IMR-90 (cell line): Measurements from ENCODE around the gene STX1B. TPM values are rescaled to one million over a fixed set of nuclear protein-coding genes. Genes with fewer than 3 reads are reported as not detected.

Experiments used
- ATAC-seq: fragments of 200-7000 bp; cut with Tn5 transposase; 2 replicates; pipeline ENCODE4 v1.9.1; 2020; ENCODE audit warnings: low read depth, mild to moderate bottlenecking, moderate library complexity
- BruUV-seq: library from RNA; stranded (reverse); fragments of 400-500 nt; replicated peaks from 2 replicates; lab custom pipeline; 2021; lab: Mats Ljungman, UMichigan
- CTCF ChIA-PET: fragments of 300-600 bp; formaldehyde crosslinking; extraction: SDS; loops from one replicate; lab custom pipeline; 2021; ENCODE audit warnings: antibody characterized with exemption; lab: Yijun Ruan, JAX
- POLR2A ChIA-PET: fragments of 300-600 bp; sonication (Branson Sonifier 250); formaldehyde crosslinking; loops from one replicate; lab custom pipeline; 2022; ENCODE audit warnings: antibody characterized with exemption; ENCODE audit not compliant: unreplicated experiment; lab: Charles Lee
- DNase-seq: peaks from one replicate; pipeline ENCODE4 v3.0.0; 2013
- H2AFZ ChIP-seq: replicated peaks from 2 replicates; pipeline ENCODE3; 2013; ENCODE audit warnings: low read length, mild to moderate bottlenecking; ENCODE audit not compliant: poor library complexity
- H2AK5ac ChIP-seq: 2 replicates; pipeline ENCODE4 v1.6.1; 2013; ENCODE audit warnings: low read depth, low read length, inconsistent platforms
- H2AK9ac ChIP-seq: replicated peaks from 2 replicates; pipeline ENCODE3; 2013; ENCODE audit warnings: mild to moderate bottlenecking, low read depth, low read length, moderate library complexity; ENCODE audit not compliant: poor library complexity
- H2BK120ac ChIP-seq: 2 replicates; pipeline ENCODE4 v1.6.1; 2013; ENCODE audit warnings: low read depth, low read length, inconsistent platforms
- H2BK15ac ChIP-seq: 3 replicates; pipeline ENCODE4 v1.6.1; 2013; ENCODE audit warnings: low read depth, low read length, inconsistent platforms
- H2BK20ac ChIP-seq: 2 replicates; pipeline ENCODE4 v1.6.1; 2013; ENCODE audit warnings: low read depth, mild to moderate bottlenecking, inconsistent platforms, low read length, moderate library complexity
- H2BK5ac ChIP-seq: 2 replicates; pipeline ENCODE4 v1.6.1; 2013; ENCODE audit warnings: mild to moderate bottlenecking, low read depth, low read length, inconsistent platforms; ENCODE audit not compliant: poor library complexity, severe bottlenecking
- H3K14ac ChIP-seq: replicated peaks from 2 replicates; pipeline ENCODE4 v1.6.1; 2013; ENCODE audit warnings: low read depth, low read length, inconsistent platforms
- H3K18ac ChIP-seq: 2 replicates; pipeline ENCODE4 v1.6.1; 2013; ENCODE audit warnings: low read depth, low read length, control low read depth
- H3K23ac ChIP-seq: 2 replicates; pipeline ENCODE4 v1.6.1; 2013; ENCODE audit warnings: low read depth, low read length, inconsistent platforms
- H3K27ac ChIP-seq: 2 replicates; pipeline ENCODE4 v1.5.1; 2013; ENCODE audit warnings: mild to moderate bottlenecking, control low read depth, low read length; ENCODE audit not compliant: insufficient read depth
- H3K27me3 ChIP-seq: 2 replicates; pipeline ENCODE4 v1.6.1; 2013; ENCODE audit warnings: low read length; ENCODE audit not compliant: control insufficient read depth, insufficient read depth
- H3K36me3 ChIP-seq: 2 replicates; pipeline ENCODE4 v1.6.1; 2013; ENCODE audit warnings: low read length, mixed read lengths; ENCODE audit not compliant: control insufficient read depth, insufficient read depth
- H3K4ac ChIP-seq: 2 replicates; pipeline ENCODE4 v1.6.1; 2013; ENCODE audit warnings: low read depth, low read length, inconsistent platforms
- H3K4me1 ChIP-seq: 2 replicates; pipeline ENCODE4 v1.6.1; 2013; ENCODE audit warnings: low read length, mixed read lengths; ENCODE audit not compliant: control insufficient read depth, insufficient read depth
- H3K4me2 ChIP-seq: 2 replicates; pipeline ENCODE4 v1.6.1; 2013; ENCODE audit warnings: low read depth, mild to moderate bottlenecking, control low read depth, low read length, moderate library complexity
- H3K4me3 ChIP-seq: 2 replicates; pipeline ENCODE4 v1.5.1; 2013; ENCODE audit warnings: low read depth, mild to moderate bottlenecking, control low read depth, low read length, moderate library complexity; ENCODE audit not compliant: insufficient read depth
- H3K56ac ChIP-seq: 2 replicates; pipeline ENCODE4 v1.6.1; 2013; ENCODE audit warnings: low read length, inconsistent platforms; ENCODE audit not compliant: insufficient read depth; ENCODE audit errors: extremely low read depth
- H3K79me1 ChIP-seq, 2 experiments: 2 replicates each; pipeline ENCODE4 v1.6.1; 2013; ENCODE audit warnings: low read length in 2 of 2, inconsistent platforms in 1 of 2, low read depth in 1 of 2
- H3K9ac ChIP-seq: 2 replicates; pipeline ENCODE4 v1.6.1; 2013; ENCODE audit warnings: low read depth, low read length, control low read depth
- H3K9me1 ChIP-seq: 2 replicates; pipeline ENCODE4 v1.6.1; 2013; ENCODE audit warnings: low read length, inconsistent platforms; ENCODE audit not compliant: insufficient read depth
- H3K9me3 ChIP-seq: 2 replicates; pipeline ENCODE4 v1.6.1; 2013; ENCODE audit warnings: low read length; ENCODE audit not compliant: control insufficient read depth, insufficient read depth
- H4K20me1 ChIP-seq: 2 replicates; pipeline ENCODE4 v1.6.1; 2013; ENCODE audit warnings: low read length, inconsistent platforms; ENCODE audit not compliant: insufficient read depth
- H4K5ac ChIP-seq: 2 replicates; pipeline ENCODE4 v1.6.1; 2013; ENCODE audit warnings: mild to moderate bottlenecking, low read depth, low read length, control low read depth
- H4K8ac ChIP-seq, 2 experiments: 2 replicates each; pipeline ENCODE4 v1.6.1; 2013; ENCODE audit warnings: low read depth in 2 of 2, low read length in 2 of 2, control low read depth in 1 of 2, inconsistent platforms in 1 of 2
- H4K91ac ChIP-seq: 2 replicates; pipeline ENCODE4 v1.6.1; 2013; ENCODE audit warnings: low read depth, low read length, inconsistent platforms; ENCODE audit not compliant: insufficient read depth
- CEBPB ChIP-seq: IDR thresholded peaks from 2 replicates; pipeline ENCODE4 v1.6.1; 2012; ENCODE audit warnings: low read depth, low read length, improper control_type of control experiment
- FOS ChIP-seq: fragments of 150-350 bp; IDR thresholded peaks from 2 replicates; pipeline ENCODE4 v1.6.1; 2016; ENCODE audit warnings: low read depth, low read length
- WGBS, 2 experiments: methylation state at CpG; one replicate each; pipeline versions ENCODE4 v1.1.5 to v1.1.7; 2013; ENCODE audit warnings: missing lambda C conversion rate in 2 of 2; ENCODE audit not compliant: insufficient read length in 1 of 2; ENCODE audit errors: extremely low coverage in 2 of 2; 5-methylcytosine and 5-hydroxymethylcytosine counted together
- dilution Hi-C: fragments of 300-500 bp; cut with HindIII; formaldehyde crosslinking; loops from one replicate; pipeline ENCODE4 v1.14.3; 2018; ENCODE audit warnings: low sequenced_read_pairs; ENCODE audit not compliant: unreplicated experiment
- in situ Hi-C: fragments of 300-500 bp; cut with MboI; formaldehyde crosslinking; loops from 3 replicates; pipeline ENCODE4 v1.14.3; 2019; ENCODE audit warnings: low sequenced_read_pairs, inconsistent platforms, mixed read lengths
- intact Hi-C: fragments of 100-400 bp; cut with micrococcal nuclease; formaldehyde crosslinking; loops from 2 replicates; pipeline ENCODE4 v1.10.0; 2022
- polyA plus RNA-seq, 3 experiments: library from polyadenylated mRNA; depleted of rRNA; stranded (reverse); fragments of >200 nt; gene quantifications; 2 replicates each; pipeline ENCODE4 v1.2.3, GENCODE V29; 2012; ENCODE audit warnings: low replicate concordance in 1 of 3
- total RNA-seq: library from RNA; depleted of rRNA; stranded (reverse); fragments of >200 nt; gene quantifications from 2 replicates; pipeline ENCODE4 v1.2.3, GENCODE V29; 2012

STX1B gene
- total and polyA plus RNA-seq, 2 of the 4 experiments (the other 2 are of a cell fraction): 3.9 to 14.9 TPM

GRCh38 chr16:30991052-30991451, 19.4 kb downstream of the STX1B start:
- no peak for DNase-seq
- TF ChIP-seq CEBPB (no peak), FOS (no peak)
- in situ Hi-C loops: loop anchor here (10.0 to 25.0 kb wide), 2 partner anchors 454 to 721 kb away; partner anchors contain the start of gene ZNF843
- dilution Hi-C loops: no loop called here
- Histone ChIP-seq H3K4me3 (no peak overlapping the region), H4K5ac (no peak overlapping the region), H4K8ac (no peak overlapping the region), H4K20me1 (no peaks in the 10 kb centered on the region), H3K4ac (no peak overlapping the region), H2AK5ac (no peak overlapping the region), H4K91ac (no peak overlapping the region), H2BK15ac (no peak overlapping the region), H3K36me3 (peaks cover 5% of the 10 kb centered on the region; the same call in 1 of the 2 replicates), H3K27me3 (no peaks in the 10 kb centered on the region), H3K4me1 (no peaks in the 10 kb centered on the region), H2AFZ (no peak overlapping the region), H3K79me1 (peaks cover 0 to 5% of the 10 kb centered on the region in 2 experiments; a peak in 2 of 4 replicates), H2AK9ac (peak overlapping the region; percentile 55), H3K23ac (no peak overlapping the region), H3K9me1 (peaks cover under 1% of the 10 kb centered on the region), H3K56ac (no peak overlapping the region), H3K4me2 (no peak overlapping the region), H2BK5ac (no peak overlapping the region), H3K27ac (no peak overlapping the region), H3K9me3 (no peaks in the 10 kb centered on the region), H2BK120ac (no peak overlapping the region), H3K14ac (no peak overlapping the region), H2BK20ac (no peak overlapping the region), H3K18ac (no peak overlapping the region), H3K9ac (no peak overlapping the region)
- POLR2A ChIA-PET: no interaction called here
- intact Hi-C loops: no loop called here
- CTCF ChIA-PET: no interaction called here
- WGBS, 2 experiments: 86% methylated on average over 5 of the region's 8 CpGs; no CpG with 5 or more reads in 1 of the 2 experiments
- no peak for ATAC-seq
- no TSS peak for BruUV-seq
